GM13976 (cell line): ENCODE measurements around the gene SCAF8.

ENCODE experiments used
- DNase-seq: peaks from one replicate; pipeline ENCODE4 v3.0.0; 2012; ENCODE audit warnings: low spot score
- CTCF ChIP-seq: IDR thresholded peaks from 2 replicates; pipeline ENCODE4 v1.5.1; 2012; ENCODE audit warnings: borderline replicate concordance, mild to moderate bottlenecking; ENCODE audit not compliant: insufficient read depth; ENCODE audit errors: extremely low read depth, missing control alignments, control extremely low read depth
- in situ Hi-C: fragments of 300-500 bp; cut with MboI; formaldehyde crosslinking; loops from one replicate; pipeline ENCODE4 v1.12.0; 2022; ENCODE audit warnings: low sequenced_read_pairs, mixed read lengths, inconsistent platforms; ENCODE audit not compliant: unreplicated experiment

Gene SCAF8

GRCh38 chr6:154824076-154824475 lies 90.9 kb downstream of the SCAF8 start:
- no peak for DNase-seq

DNA sequence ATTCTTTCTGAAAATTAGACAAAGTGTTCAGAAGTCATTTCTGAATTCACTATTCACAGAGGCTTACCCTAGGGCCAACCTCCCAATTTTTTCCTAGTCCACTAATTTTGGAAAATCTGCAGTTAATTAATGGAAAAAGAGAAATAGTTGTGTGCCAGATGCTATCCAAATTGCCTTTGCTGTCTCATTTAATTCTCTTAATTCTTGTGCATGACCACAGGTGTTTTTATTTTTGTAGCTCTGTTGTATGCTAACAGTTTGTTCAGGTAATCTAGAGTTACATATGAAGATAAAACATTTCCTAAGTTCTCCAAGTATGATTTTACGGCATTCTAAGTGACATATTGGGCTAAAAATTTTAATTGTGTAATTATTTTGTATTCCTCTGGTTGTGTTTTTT lies 96.8 kb downstream of the SCAF8 start:
- in situ Hi-C loops = no loop called here
- TF ChIP-seq CTCF = no peak

More at GRCh38 chr6:154824076-154824475, 90.9 kb downstream of the SCAF8 start:
- no peak for TF ChIP-seq CTCF
- in situ Hi-C loops = no loop called here

DNA sequence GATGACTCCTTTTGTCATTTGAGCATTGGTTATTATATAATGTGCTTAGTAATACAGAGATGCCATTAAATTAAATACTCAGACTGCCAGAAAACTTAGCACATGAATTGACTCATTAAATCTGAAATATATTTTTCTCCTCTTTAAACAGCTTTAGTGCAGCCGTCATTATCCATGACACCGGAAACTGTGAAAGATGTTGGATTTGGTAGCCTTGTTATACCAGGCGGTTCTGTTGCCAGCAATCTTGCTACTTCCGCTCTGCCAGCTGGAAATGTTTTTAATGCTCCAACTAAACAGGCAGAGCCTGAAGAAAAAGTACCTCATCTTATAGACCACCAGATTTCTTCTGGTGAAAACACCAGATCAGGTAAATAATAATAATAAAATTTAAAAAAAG lies 97.6 kb downstream of the SCAF8 start:
- in situ Hi-C loops = no loop called here
- no peak for DNase-seq
- no peak for TF ChIP-seq CTCF

More for the DNA sequence above, 96.8 kb downstream of the SCAF8 start:
- no peak for DNase-seq

DNA sequence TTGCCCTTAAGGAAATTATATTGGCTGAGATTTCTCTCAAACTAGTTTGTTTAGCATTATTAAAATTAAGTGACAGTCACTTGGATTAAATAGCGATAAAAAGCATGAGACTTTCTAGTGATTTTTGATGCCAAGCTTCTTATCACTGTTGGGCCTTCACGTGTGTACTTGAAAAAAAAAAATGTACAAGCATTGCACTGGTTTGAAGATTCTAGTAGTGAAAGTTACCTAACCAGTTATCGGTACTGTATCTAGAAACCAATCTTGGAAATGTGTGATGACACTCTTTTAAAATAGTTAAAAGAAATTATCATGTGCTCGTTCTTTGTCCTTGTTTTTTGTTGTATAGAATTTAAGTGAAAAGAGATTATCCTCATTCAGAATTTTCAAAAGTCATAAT lies 102.1 kb downstream of the SCAF8 start:
- no peak for TF ChIP-seq CTCF
- no peak for DNase-seq
- in situ Hi-C loops = no loop called here

GRCh38 chr6:154839546-154839945 lies 106.3 kb downstream of the SCAF8 start:
- no peak for TF ChIP-seq CTCF
- no peak for DNase-seq
- in situ Hi-C loops = no loop called here

DNA sequence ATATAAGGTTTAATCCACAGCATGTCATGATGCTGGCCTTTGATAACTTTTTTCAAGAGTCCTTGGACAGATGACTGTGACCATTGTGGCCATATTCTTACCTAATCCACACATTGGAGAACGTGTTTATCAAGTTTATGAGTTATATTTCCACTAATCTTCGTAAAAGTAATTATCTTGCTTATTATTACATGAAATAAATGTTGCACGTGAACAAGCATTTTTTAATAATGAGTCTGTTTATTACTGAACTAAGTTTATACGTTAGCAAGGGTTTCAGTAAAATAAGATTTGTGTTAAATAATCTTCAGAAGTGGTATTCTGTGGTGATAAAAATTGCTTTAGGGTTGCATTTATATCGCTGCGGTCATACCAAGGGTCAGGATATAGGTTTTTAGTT lies 107.1 kb downstream of the SCAF8 start:
- no peak for DNase-seq
- no peak for TF ChIP-seq CTCF
- in situ Hi-C loops = no loop called here

DNA sequence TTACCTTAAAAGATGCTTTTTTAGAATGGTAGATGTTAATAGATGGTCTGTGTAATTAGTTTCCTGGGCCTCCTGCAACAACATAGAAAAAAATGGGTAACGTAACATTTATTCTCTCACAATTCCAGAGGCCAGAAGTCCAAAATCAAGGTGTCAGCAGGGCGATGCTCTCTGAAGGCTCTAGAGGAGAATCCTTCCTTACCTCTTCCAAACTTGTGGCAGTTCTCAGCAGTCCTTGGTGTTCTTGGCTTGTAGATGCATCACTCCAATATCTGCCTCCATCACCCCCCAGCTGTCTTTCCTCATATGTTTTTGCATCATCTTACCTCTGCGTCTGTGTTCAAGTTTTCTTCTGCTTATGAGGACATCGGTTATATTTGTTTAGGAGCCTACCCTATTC lies 107.9 kb downstream of the SCAF8 start:
- DNase-seq = no peak
- in situ Hi-C loops = no loop called here
- TF ChIP-seq CTCF = no peak
